BLaER1 treated with 17β-estradiol and CSF1 and Interleukin-3, amounts not matched to agents 10 nM and 100 nM (cell line): Measurements from ENCODE around the gene PRKCA.
A peak's percentile ranks its signal among the peaks of the same experiment; 100 is the strongest.

Experiments used
- H3K27ac ChIP-seq, 11 experiments: shearing (Covaris generic); formaldehyde crosslinking; 2 replicates each; pipeline ENCODE4 v1.8.1; 2022
- H3K27me3 ChIP-seq, 11 experiments: shearing (Covaris generic); formaldehyde crosslinking; 2 replicates each; pipeline ENCODE4 v1.8.1; 2022
- H3K36me3 ChIP-seq, 11 experiments: shearing (Covaris generic); formaldehyde crosslinking; 2 replicates each; pipeline ENCODE4 v1.8.1; 2022
- H3K4me1 ChIP-seq, 10 experiments: shearing (Covaris generic); formaldehyde crosslinking; 2 replicates each; pipeline ENCODE4 v1.8.1; 2022
- H3K4me2 ChIP-seq, 11 experiments: shearing (Covaris generic); formaldehyde crosslinking; 2 replicates each; pipeline ENCODE4 v1.8.1; 2022
- H3K4me3 ChIP-seq, 10 experiments: shearing (Covaris generic); formaldehyde crosslinking; 2 replicates each; pipeline ENCODE4 v1.8.1; 2022
- H3K9ac ChIP-seq, 11 experiments: shearing (Covaris generic); formaldehyde crosslinking; 2 replicates each; pipeline ENCODE4 v1.8.1; 2022
- H3K9me3 ChIP-seq, 11 experiments: shearing (Covaris generic); formaldehyde crosslinking; replicated peaks in 1 of 11; 2 replicates each; pipeline ENCODE4 v1.8.1; 2022
- H4K20me1 ChIP-seq, 11 experiments: shearing (Covaris generic); formaldehyde crosslinking; 2 replicates each; pipeline ENCODE4 v1.8.1; 2022
- Cebpa-rat ChIP-seq, 11 experiments: shearing (Covaris generic); IDR thresholded peaks; 2 replicates each; pipeline ENCODE4 v1.8.1; 2022

PRKCA gene

GRCh38 chr17:66791347-66791746 is 488.9 kb downstream of the PRKCA start:
- peak overlapping the region in 3 of 10 experiments; percentile 11 to 16 (median 12); a peak in 3 of 20 replicates for H3K4me3 ChIP-seq
- peak overlapping the region; percentile 76 to 90 (median 85) for H3K4me2 ChIP-seq
- TF ChIP-seq Cebpa-rat (IDR thresholded peaks at IDR 0.05): no peak
- H3K27me3 ChIP-seq: no peaks in the 10 kb centered on the region
- H3K9me3 ChIP-seq: peaks cover 0 to 2% (median 0%) of the 10 kb centered on the region in 11 experiments; a peak in 1 of 22 replicates
- H4K20me1 ChIP-seq: peaks cover 0 to 66% (median 0%) of the 10 kb centered on the region in 11 experiments; a peak in 4 of 22 replicates
- H3K36me3 ChIP-seq: peaks cover 0 to 88% (median 0%) of the 10 kb centered on the region in 11 experiments; a peak in 7 of 22 replicates
- peak overlapping the region; percentile 3 to 84 (median 75); a peak in 20 of 22 replicates for H3K27ac ChIP-seq
- H3K9ac ChIP-seq: peak overlapping the region; percentile 8 to 73 (median 60); a peak in 20 of 22 replicates
- H3K4me1 ChIP-seq: peaks cover 59 to 73% (median 68%) of the 10 kb centered on the region in 10 experiments

GRCh38 chr17:66793814-66794213 is 491.4 kb downstream of the PRKCA start:
- Histone ChIP-seq H3K9me3 (peaks cover 0 to 19% (median 7%) of the 10 kb centered on the region in 11 experiments; a peak in 11 of 22 replicates), H3K4me1 (peaks cover 38 to 49% (median 44%) of the 10 kb centered on the region in 10 experiments), H3K36me3 (peaks cover 0 to 81% (median 7%) of the 10 kb centered on the region in 11 experiments; a peak in 7 of 22 replicates), H3K9ac (no peak overlapping the region), H3K27me3 (no peaks in the 10 kb centered on the region), H3K4me2 (no peak overlapping the region), H3K27ac (no peak overlapping the region), H3K4me3 (no peak overlapping the region), H4K20me1 (peaks cover 0 to 43% (median 0%) of the 10 kb centered on the region in 11 experiments; a peak in 4 of 22 replicates)
- no peak for TF ChIP-seq Cebpa-rat (IDR thresholded peaks at IDR 0.05)

GRCh38 chr17:66795486-66795885 is 493.1 kb downstream of the PRKCA start:
- H3K4me1 ChIP-seq: peaks cover 26 to 41% (median 33%) of the 10 kb centered on the region in 10 experiments
- H3K4me3 ChIP-seq: no peak overlapping the region
- H3K27me3 ChIP-seq: no peaks in the 10 kb centered on the region
- peaks cover 0 to 19% (median 7%) of the 10 kb centered on the region in 11 experiments; a peak in 11 of 22 replicates for H3K9me3 ChIP-seq
- H3K27ac ChIP-seq: no peak overlapping the region
- no peak for TF ChIP-seq Cebpa-rat (IDR thresholded peaks at IDR 0.05)
- peaks cover 0 to 66% (median 7%) of the 10 kb centered on the region in 11 experiments; a peak in 7 of 22 replicates for H3K36me3 ChIP-seq
- H3K9ac ChIP-seq: no peak overlapping the region
- peaks cover 0 to 26% (median 0%) of the 10 kb centered on the region in 11 experiments; a peak in 3 of 22 replicates for H4K20me1 ChIP-seq
- H3K4me2 ChIP-seq: no peak overlapping the region

- H4K20me1 ChIP-seq: peaks cover 0 to 5% (median 0%) of the 10 kb centered on the region in 11 experiments; a peak in 2 of 22 replicates
- H3K4me2 ChIP-seq: peak overlapping the region in 4 of 11 experiments; percentile 4 to 52 (median 31); a peak in 8 of 22 replicates
These were observed 497.6 kb downstream of the PRKCA start for GRCh38 chr17:66799849-66800537.

GRCh38 chr17:66803474-66803951 is 501.1 kb downstream of the PRKCA start:
- no peak overlapping the region for H3K9ac ChIP-seq
- H3K36me3 ChIP-seq: peaks cover 0 to 58% (median 0%) of the 10 kb centered on the region in 11 experiments; a peak in 5 of 22 replicates
- no peak overlapping the region for H3K4me3 ChIP-seq
- H3K9me3 ChIP-seq: no peaks in the 10 kb centered on the region
- TF ChIP-seq Cebpa-rat (IDR thresholded peaks at IDR 0.05): no peak
- H3K4me1 ChIP-seq: peaks cover 32 to 64% (median 40%) of the 10 kb centered on the region in 10 experiments
- H3K27me3 ChIP-seq: no peaks in the 10 kb centered on the region
- peaks cover 0 to 14% (median 0%) of the 10 kb centered on the region in 11 experiments; a peak in 2 of 22 replicates for H4K20me1 ChIP-seq
- no peak overlapping the region for H3K27ac ChIP-seq
- no peak overlapping the region for H3K4me2 ChIP-seq

More at GRCh38 chr17:66799849-66800537, 497.6 kb downstream of the PRKCA start:
- peaks cover 0 to 29% (median 12%) of the 10 kb centered on the region in 10 experiments; a peak in 13 of 20 replicates for H3K4me1 ChIP-seq
- H3K36me3 ChIP-seq: peaks cover 0 to 73% (median 7%) of the 10 kb centered on the region in 11 experiments; a peak in 7 of 22 replicates
- H3K27ac ChIP-seq: peak overlapping the region in 2 of 11 experiments; percentile 9 to 16; a peak in 1 of 22 replicates
- H3K9ac ChIP-seq: no peak overlapping the region
- no peak for TF ChIP-seq Cebpa-rat (IDR thresholded peaks at IDR 0.05)
- H3K27me3 ChIP-seq: no peaks in the 10 kb centered on the region
- peaks cover 0 to 19% (median 7%) of the 10 kb centered on the region in 11 experiments; a peak in 11 of 22 replicates for H3K9me3 ChIP-seq
- H3K4me3 ChIP-seq: no peak overlapping the region

- no peak for TF ChIP-seq Cebpa-rat (IDR thresholded peaks at IDR 0.05)
- H3K4me2 ChIP-seq: peak overlapping the region in 9 of 11 experiments; percentile 53 to 90 (median 75); a peak in 16 of 22 replicates
- H3K27me3 ChIP-seq: no peaks in the 10 kb centered on the region
- H3K9ac ChIP-seq: no peak overlapping the region
- peaks cover 24 to 77% (median 43%) of the 10 kb centered on the region in 10 experiments for H3K4me1 ChIP-seq
- no peak overlapping the region for H3K27ac ChIP-seq
- peaks cover 0 to 14% (median 0%) of the 10 kb centered on the region in 11 experiments; a peak in 2 of 22 replicates for H4K20me1 ChIP-seq
- no peak overlapping the region for H3K4me3 ChIP-seq
- H3K9me3 ChIP-seq: no peaks in the 10 kb centered on the region
- H3K36me3 ChIP-seq: peaks cover 0 to 58% (median 0%) of the 10 kb centered on the region in 11 experiments; a peak in 5 of 22 replicates
These were observed 503.2 kb downstream of the PRKCA start for GRCh38 chr17:66805567-66805966.

- peaks cover 0 to 14% (median 0%) of the 10 kb centered on the region in 11 experiments; a peak in 2 of 22 replicates for H4K20me1 ChIP-seq
- H3K9ac ChIP-seq: no peak overlapping the region
- H3K27me3 ChIP-seq: no peaks in the 10 kb centered on the region
- no peak overlapping the region for H3K27ac ChIP-seq
- no peak overlapping the region for H3K4me3 ChIP-seq
- no peak for TF ChIP-seq Cebpa-rat (IDR thresholded peaks at IDR 0.05)
- H3K4me1 ChIP-seq: peaks cover 19 to 88% (median 46%) of the 10 kb centered on the region in 10 experiments; a peak in 19 of 20 replicates
- H3K9me3 ChIP-seq: no peaks in the 10 kb centered on the region
- H3K4me2 ChIP-seq: peak overlapping the region; percentile 42 to 90 (median 69); a peak in 20 of 22 replicates
- H3K36me3 ChIP-seq: peaks cover 0 to 44% (median 0%) of the 10 kb centered on the region in 11 experiments; a peak in 4 of 22 replicates
These were observed 504.8 kb downstream of the PRKCA start for GRCh38 chr17:66807182-66807581.

GRCh38 chr17:66809408-66809807 is 507.0 kb downstream of the PRKCA start:
- peaks cover 0 to 10% (median 0%) of the 10 kb centered on the region in 11 experiments; a peak in 2 of 22 replicates for H4K20me1 ChIP-seq
- H3K9me3 ChIP-seq: no peaks in the 10 kb centered on the region
- H3K27me3 ChIP-seq: no peaks in the 10 kb centered on the region
- TF ChIP-seq Cebpa-rat (IDR thresholded peaks at IDR 0.05): no peak
- H3K4me3 ChIP-seq: no peak overlapping the region
- peaks cover 19 to 98% (median 57%) of the 10 kb centered on the region in 10 experiments; a peak in 19 of 20 replicates for H3K4me1 ChIP-seq
- H3K27ac ChIP-seq: no peak overlapping the region
- H3K9ac ChIP-seq: no peak overlapping the region
- peaks cover 0 to 21% (median 0%) of the 10 kb centered on the region in 11 experiments; a peak in 4 of 22 replicates for H3K36me3 ChIP-seq
- H3K4me2 ChIP-seq: peak overlapping the region in 4 of 11 experiments; percentile 10 to 48 (median 26); a peak in 6 of 22 replicates
